ENCODE measurements around the gene MAML2. TPM values are rescaled to one million over a fixed set of nuclear protein-coding genes. Genes with fewer than 3 reads are reported as not detected.
"Not testable (repeated sequence)": the region's sequence is repeated elsewhere in the genome, so short reads cannot be mapped to it uniquely, and the experiment has no call there.

MAML2 gene
- total RNA-seq, 4 donors from 2014 or later: 19.0 to 36.4 (median 31.4) TPM

GRCh38 chr11:96188243-96189006 is 154.6 kb downstream of the MAML2 start:
- intact Hi-C loops (cut with DNase I): no loop called here
- no peak for DNase-seq
- WGBS, 2 donors: 55 to 58% methylated on average over 2 of the region's 2 CpGs
- peaks cover 14 to 17% of the 10 kb centered on the region in 2 donors for H3K4me1 ChIP-seq
- no peak overlapping the region for H3K4me3 ChIP-seq (replicated peaks in 1 of 3)
- no peaks in the 10 kb centered on the region for H3K36me3 ChIP-seq
- H3K27ac ChIP-seq: peak overlapping the region in 1 of 3 donors; percentile 25
- no peaks in the 10 kb centered on the region for H3K9me3 ChIP-seq
- H3K27me3 ChIP-seq: no peaks in the 10 kb centered on the region
- no peak for TF ChIP-seq POLR2A (IDR thresholded peaks at IDR 0.05)
- TF ChIP-seq, protein P1, sequence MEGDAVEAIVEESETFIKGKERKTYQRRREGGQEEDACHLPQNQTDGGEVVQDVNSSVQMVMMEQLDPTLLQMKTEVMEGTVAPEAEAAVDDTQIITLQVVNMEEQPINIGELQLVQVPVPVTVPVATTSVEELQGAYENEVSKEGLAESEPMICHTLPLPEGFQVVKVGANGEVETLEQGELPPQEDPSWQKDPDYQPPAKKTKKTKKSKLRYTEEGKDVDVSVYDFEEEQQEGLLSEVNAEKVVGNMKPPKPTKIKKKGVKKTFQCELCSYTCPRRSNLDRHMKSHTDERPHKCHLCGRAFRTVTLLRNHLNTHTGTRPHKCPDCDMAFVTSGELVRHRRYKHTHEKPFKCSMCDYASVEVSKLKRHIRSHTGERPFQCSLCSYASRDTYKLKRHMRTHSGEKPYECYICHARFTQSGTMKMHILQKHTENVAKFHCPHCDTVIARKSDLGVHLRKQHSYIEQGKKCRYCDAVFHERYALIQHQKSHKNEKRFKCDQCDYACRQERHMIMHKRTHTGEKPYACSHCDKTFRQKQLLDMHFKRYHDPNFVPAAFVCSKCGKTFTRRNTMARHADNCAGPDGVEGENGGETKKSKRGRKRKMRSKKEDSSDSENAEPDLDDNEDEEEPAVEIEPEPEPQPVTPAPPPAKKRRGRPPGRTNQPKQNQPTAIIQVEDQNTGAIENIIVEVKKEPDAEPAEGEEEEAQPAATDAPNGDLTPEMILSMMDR (IDR thresholded peaks at IDR 0.05): no peak

DNA sequence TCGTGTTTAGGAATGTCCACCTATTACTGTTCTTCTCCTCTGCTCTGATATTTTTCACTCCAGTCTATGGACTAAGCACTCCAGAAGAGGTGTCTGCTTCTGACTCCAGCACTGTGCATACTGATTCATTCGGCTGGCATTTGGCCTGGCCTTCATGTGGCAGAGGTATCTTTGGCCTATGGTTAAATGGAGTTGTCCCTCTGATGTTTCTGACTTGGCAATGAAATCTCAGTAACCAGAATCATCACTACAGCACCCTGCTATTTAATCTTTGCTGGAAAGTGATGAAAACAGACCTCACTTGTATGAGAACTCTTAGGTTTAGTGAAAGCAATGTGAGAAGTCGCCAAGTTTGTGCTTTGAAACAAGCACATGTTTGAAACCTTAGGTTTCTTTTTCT is 155.2 kb downstream of the MAML2 start:
- Histone ChIP-seq H3K36me3 (no peaks in the 10 kb centered on the region), H3K27me3 (no peaks in the 10 kb centered on the region), H3K27ac (no peak overlapping the region), H3K4me1 (peaks cover 14 to 17% of the 10 kb centered on the region in 2 donors), H3K9me3 (no peaks in the 10 kb centered on the region), H3K4me3 (replicated peaks in 1 of 3) (no peak overlapping the region)
- TF ChIP-seq, protein P1 (IDR thresholded peaks at IDR 0.05): no peak
- no peak for TF ChIP-seq POLR2A (IDR thresholded peaks at IDR 0.05)
- 84 to 96% methylated on average over 3 of the region's 3 CpGs for WGBS, 2 donors
- no peak for DNase-seq
- intact Hi-C loops (cut with DNase I): no loop called here

GRCh38 chr11:96186806-96187205 is 156.2 kb downstream of the MAML2 start:
- no peaks in the 10 kb centered on the region for H3K27me3 ChIP-seq
- intact Hi-C loops (cut with DNase I): no loop called here
- no peak overlapping the region for H3K4me3 ChIP-seq (replicated peaks in 1 of 3)
- H3K27ac ChIP-seq: no peak overlapping the region
- H3K9me3 ChIP-seq: no peaks in the 10 kb centered on the region
- H3K4me1 ChIP-seq: peaks cover 14 to 17% of the 10 kb centered on the region in 2 donors
- no peak for TF ChIP-seq POLR2A (IDR thresholded peaks at IDR 0.05)
- TF ChIP-seq, protein P1 (IDR thresholded peaks at IDR 0.05): no peak
- no peaks in the 10 kb centered on the region for H3K36me3 ChIP-seq
- no peak for DNase-seq
- WGBS, 2 donors: 68 to 77% methylated on average over 1 of the region's 1 CpG

GRCh38 chr11:96185220-96185768 is 157.7 kb downstream of the MAML2 start:
- Histone ChIP-seq H3K27ac (no peak overlapping the region), H3K4me3 (replicated peaks in 1 of 3) (no peak overlapping the region), H3K27me3 (no peaks in the 10 kb centered on the region), H3K9me3 (no peaks in the 10 kb centered on the region), H3K4me1 (peaks cover 14 to 21% of the 10 kb centered on the region in 2 donors), H3K36me3 (no peaks in the 10 kb centered on the region)
- intact Hi-C loops (cut with DNase I): no loop called here
- WGBS, 2 donors: 65 to 71% methylated on average over 4 of the region's 4 CpGs
- no peak for DNase-seq
- no peak for TF ChIP-seq POLR2A (IDR thresholded peaks at IDR 0.05)
- TF ChIP-seq, protein P1 (IDR thresholded peaks at IDR 0.05): no peak

DNA sequence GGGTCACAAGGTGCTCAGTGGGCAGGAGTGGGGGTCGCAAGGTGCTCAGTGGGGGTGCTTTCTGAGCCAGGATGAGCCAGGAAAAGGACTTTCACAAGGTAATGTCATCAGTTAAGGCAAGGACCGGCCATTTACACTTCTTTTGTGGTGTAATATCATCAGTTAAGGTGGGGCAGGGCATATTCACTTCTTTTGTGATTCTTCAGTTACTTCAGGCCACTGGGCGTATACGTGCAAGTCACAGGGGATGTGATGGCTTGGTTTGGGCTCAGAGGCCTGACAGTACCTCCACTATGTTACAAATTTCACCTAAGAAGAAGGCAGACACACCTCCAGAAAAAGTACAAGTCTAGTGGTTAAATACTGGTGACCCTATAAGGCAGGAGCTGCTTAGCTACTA is 162.1 kb downstream of the MAML2 start:
- DNase-seq; intact Hi-C loops (cut with DNase I); H3K4me1 ChIP-seq; H3K27ac ChIP-seq; H3K4me3 ChIP-seq (replicated peaks in 1 of 3); H3K36me3 ChIP-seq; H3K9me3 ChIP-seq; H3K27me3 ChIP-seq: not testable (repeated sequence)
- WGBS, 2 donors: 96 to 100% methylated on average over 4 of the region's 4 CpGs
